Measurements from ENCODE around the gene LMF2.

The LMF2 gene

GRCh38 chr22:50503475-50504145, 3.9 kb downstream of the LMF2 start:
- no peak for DNase-seq

- no peak for DNase-seq
Measured at GRCh38 chr22:50502628-50503474, 4.7 kb downstream of the LMF2 start.

- no peak for DNase-seq
Measured at GRCh38 chr22:50502096-50502495, 5.4 kb downstream of the LMF2 start.

GRCh38 chr22:50500452-50500851, 7.0 kb downstream of the LMF2 start:
- no peak for DNase-seq

GRCh38 chr22:50498322-50498890, 9.1 kb downstream of the LMF2 start:
- DNase-seq, result peak; percentile 49

GRCh38 chr22:50497093-50497492, 10.4 kb downstream of the LMF2 start:
- no peak for DNase-seq

- DNase-seq, result no peak
Measured at GRCh38 chr22:50490531-50491308, 16.8 kb downstream of the LMF2 start.

GRCh38 chr22:50489363-50490243, 17.9 kb downstream of the LMF2 start:
- no peak for DNase-seq

- no peak for DNase-seq
Measured at GRCh38 chr22:50488886-50489285, 18.6 kb downstream of the LMF2 start.

- DNase-seq, result no peak
Measured at GRCh38 chr22:50488006-50488677, 19.4 kb downstream of the LMF2 start.

GRCh38 chr22:50487290-50488005, 20.1 kb downstream of the LMF2 start:
- DNase-seq, result no peak

GRCh38 chr22:50486561-50487289, 20.8 kb downstream of the LMF2 start, which contains the start of gene MIOX:
Gene MIOX (plus strand): TSS chr22:50486859. CDS start chr22:50486898, 39 bp downstream.
- DNase-seq, result no peak

GRCh38 chr22:50485221-50486131, 22.0 kb downstream of the LMF2 start:
- DNase-seq, result peak; percentile 22

- DNase-seq, result no peak
Measured at GRCh38 chr22:50483977-50484853, 23.3 kb downstream of the LMF2 start.

GRCh38 chr22:50483556-50483955, 23.9 kb downstream of the LMF2 start:
- DNase-seq, result no peak

- DNase-seq, result no peak
Measured at GRCh38 chr22:50483106-50483505, 24.4 kb downstream of the LMF2 start.
